NK-92 (cell line): ENCODE measurements around the gene NHS.

Experiments
- DNase-seq: peaks from one replicate; lab custom pipeline; 2025; ENCODE audit not compliant: unreplicated experiment; lab: John Stamatoyannopoulos, UW

NHS gene

GRCh38 chrX:17759990-17760389 is 385.0 kb downstream of the NHS start:
- no peak for DNase-seq

- no peak for DNase-seq
Observed at GRCh38 chrX:17767734-17768133, 392.7 kb downstream of the NHS start.

- DNase-seq = no peak
Observed at GRCh38 chrX:17768997-17769396, 394.0 kb downstream of the NHS start.

- no peak for DNase-seq
Observed at GRCh38 chrX:17769701-17770269, 394.8 kb downstream of the NHS start.

GRCh38 chrX:17773221-17773876 is 398.3 kb downstream of the NHS start:
- DNase-seq = no peak

GRCh38 chrX:17774053-17774452 is 399.1 kb downstream of the NHS start:
- DNase-seq = no peak

- DNase-seq = no peak
Observed at GRCh38 chrX:17778997-17779396, 404.0 kb downstream of the NHS start.

GRCh38 chrX:17779434-17779833 is 404.4 kb downstream of the NHS start:
- DNase-seq = no peak
